ENCODE results near the gene SPIRE1.
"Not testable (repeated sequence)": the region's sequence is repeated elsewhere in the genome, so short reads cannot be mapped to it uniquely, and the experiment has no call there.

The SPIRE1 gene

GRCh38 chr18:12551943-12552878 lies 105.7 kb downstream of the SPIRE1 start:
- DNase-seq = not testable (repeated sequence)

GRCh38 chr18:12551466-12551865 lies 106.4 kb downstream of the SPIRE1 start:
- DNase-seq = not testable (repeated sequence)

GRCh38 chr18:12543697-12544096 lies 114.2 kb downstream of the SPIRE1 start:
- DNase-seq = no peak

GRCh38 chr18:12540751-12541150 lies 117.2 kb downstream of the SPIRE1 start:
- DNase-seq = no peak

- DNase-seq = not testable (repeated sequence)
Measured at GRCh38 chr18:12539158-12539557, 118.7 kb downstream of the SPIRE1 start.

- DNase-seq = no peak
Measured at GRCh38 chr18:12534820-12535219, 123.1 kb downstream of the SPIRE1 start.

GRCh38 chr18:12532661-12533060 lies 125.2 kb downstream of the SPIRE1 start:
- no peak for DNase-seq

- no peak for DNase-seq
Measured at GRCh38 chr18:12531749-12532148, 126.2 kb downstream of the SPIRE1 start.

- no peak for DNase-seq
Measured at GRCh38 chr18:12520442-12520992, 137.4 kb downstream of the SPIRE1 start.

GRCh38 chr18:12518832-12519531 lies 138.9 kb downstream of the SPIRE1 start:
- DNase-seq = no peak

- DNase-seq = no peak
Measured at GRCh38 chr18:12518326-12518725, 139.6 kb downstream of the SPIRE1 start.

- no peak for DNase-seq
Measured at GRCh38 chr18:12517142-12517825, 140.6 kb downstream of the SPIRE1 start.

GRCh38 chr18:12516049-12516630 lies 141.8 kb downstream of the SPIRE1 start:
- no peak for DNase-seq

GRCh38 chr18:12515550-12515949 lies 142.4 kb downstream of the SPIRE1 start:
- no peak for DNase-seq

- no peak for DNase-seq
Measured at GRCh38 chr18:12507007-12507406, 150.9 kb downstream of the SPIRE1 start.

GRCh38 chr18:12500986-12501385 lies 156.9 kb downstream of the SPIRE1 start:
- no peak for DNase-seq

- DNase-seq = no peak
Measured at GRCh38 chr18:12497839-12498238, 160.1 kb downstream of the SPIRE1 start.

GRCh38 chr18:12497296-12497695 lies 160.6 kb downstream of the SPIRE1 start:
- no peak for DNase-seq

- DNase-seq = no peak
Measured at GRCh38 chr18:12492907-12493306, 165.0 kb downstream of the SPIRE1 start.

GRCh38 chr18:12491611-12492435 lies 166.1 kb downstream of the SPIRE1 start:
- DNase-seq = no peak

GRCh38 chr18:12485479-12486105 lies 172.3 kb downstream of the SPIRE1 start:
- DNase-seq = no peak
